Cardiac fibroblast (primary cell): ENCODE measurements around the gene H2BK1.

Experiments
- DNase-seq, 2 donors: peaks; one replicate each; pipeline versions ENCODE4 v3.0.0 to v3.0.0-alpha.2; 2010; ENCODE audit warnings: low read depth in 2 of 2
- H3K4me3 ChIP-seq, 2 donors: replicated peaks in 1 of 2; 1 replicate in 1 of 2; 2 replicates in 1 of 2; pipeline ENCODE4 v1.5.1; 2011; ENCODE audit warnings: low read depth in 2 of 2, low read length in 2 of 2, mild to moderate bottlenecking in 2 of 2, moderate library complexity in 1 of 2
- CTCF ChIP-seq: IDR thresholded peaks from one replicate; pipeline ENCODE4 v1.5.1; 2011; ENCODE audit warnings: low read depth, mild to moderate bottlenecking, low read length, inconsistent platforms

H2BK1 gene

GRCh38 chr7:151231080-151231479 lies 20.8 kb upstream of the H2BK1 start:
- H3K4me3 ChIP-seq = no peak overlapping the region

GRCh38 chr7:151229249-151229648 lies 19.0 kb upstream of the H2BK1 start:
- no peak overlapping the region for H3K4me3 ChIP-seq
- no peak for DNase-seq
- no peak for TF ChIP-seq CTCF

More at GRCh38 chr7:151231080-151231479, 20.8 kb upstream of the H2BK1 start:
- TF ChIP-seq CTCF = no peak
- no peak for DNase-seq

GRCh38 chr7:151228024-151228866 lies 18.0 kb upstream of the H2BK1 start:
- TF ChIP-seq CTCF = no peak
- peak overlapping the region; percentile 84 to 90 for H3K4me3 ChIP-seq
- no peak for DNase-seq

- TF ChIP-seq CTCF = no peak
- H3K4me3 ChIP-seq = peak within 1 kb of the TSS; percentile 84 to 90
- DNase-seq = peak; percentile 99
These were observed 16.8 kb upstream of the H2BK1 start, which contains the start of gene ABCF2 for GRCh38 chr7:151226875-151227782. Gene ABCF2, minus strand, starts transcription at chr7:151227205. Its CDS starts 747 bp downstream, at chr7:151226458.

GRCh38 chr7:151226560-151226874 lies 16.2 kb upstream of the H2BK1 start:
- H3K4me3 ChIP-seq = peak overlapping the region; percentile 84 to 90
- DNase-seq = no peak
- no peak for TF ChIP-seq CTCF

- TF ChIP-seq CTCF = no peak
These were observed 15.7 kb upstream of the H2BK1 start for GRCh38 chr7:151225948-151226510.

More at GRCh38 chr7:151225948-151226510, 15.7 kb upstream of the H2BK1 start:
- DNase-seq = no peak
- H3K4me3 ChIP-seq = peak overlapping the region; percentile 84 to 90
